Measurements from ENCODE around the gene ZSCAN1. TPM values are rescaled to one million over a fixed set of nuclear protein-coding genes. Genes with fewer than 3 reads are reported as not detected.

ZSCAN1 gene
- total and polyA plus RNA-seq, 2 donors from 2014 or later = 0.98 to 2.8 TPM

- intact Hi-C loops (cut with DNase I) = no loop called here
- Histone ChIP-seq H3K4me1 (ENCODE audit: control insufficient read depth in 2 of 3, insufficient read depth in 2 of 3, low read depth in 1 of 3, low read length in 3 of 3) (peaks cover 0 to 7% (median 0%) of the 10 kb centered on the region in 3 donors), H3K9ac (ENCODE audit: low read length in 3 of 3) (no peak overlapping the region), H3K9me3 (ENCODE audit: control insufficient read depth in 2 of 3, insufficient read depth in 1 of 3, low read length in 3 of 3) (peaks cover 0 to 8% (median 0%) of the 10 kb centered on the region in 3 donors), H3K27me3 (ENCODE audit: control insufficient read depth, insufficient read depth, low read length) (no peaks in the 10 kb centered on the region), H3K36me3 (ENCODE audit: control insufficient read depth in 2 of 3, insufficient read depth in 3 of 3, low read length in 3 of 3) (no peaks in the 10 kb centered on the region), H3K4me3 (ENCODE audit: low read length in 3 of 3) (no peak overlapping the region), H3K27ac (ENCODE audit: low read depth in 2 of 2, low read length in 2 of 2) (no peak overlapping the region)
- DNase-seq (no peak), FAIRE-seq (no peak)
- no peak for TF ChIP-seq CTCF (IDR thresholded peaks at IDR 0.05; ENCODE audit: borderline replicate concordance, extremely low read depth, insufficient read depth)
These were observed 19.8 kb downstream of the ZSCAN1 start for GRCh38 chr19:58053480-58054156.

- H3K9me3 ChIP-seq (ENCODE audit: control insufficient read depth in 2 of 3, insufficient read depth in 1 of 3, low read length in 3 of 3) = peaks cover 0 to 5% (median 0%) of the 10 kb centered on the region in 3 donors
- no peak for TF ChIP-seq CTCF (IDR thresholded peaks at IDR 0.05; ENCODE audit: borderline replicate concordance, extremely low read depth, insufficient read depth)
- peak overlapping the region; percentile 76 to 87 for H3K27ac ChIP-seq (ENCODE audit: low read depth in 2 of 2, low read length in 2 of 2)
- H3K36me3 ChIP-seq (ENCODE audit: control insufficient read depth in 2 of 3, insufficient read depth in 3 of 3, low read length in 3 of 3) = no peaks in the 10 kb centered on the region
- no peaks in the 10 kb centered on the region for H3K27me3 ChIP-seq (ENCODE audit: control insufficient read depth, insufficient read depth, low read length)
- DNase-seq (peak in 4 of 5 donors; percentile 50 to 85 (median 80)), FAIRE-seq (no peak)
- peaks cover 0 to 12% (median 0%) of the 10 kb centered on the region in 3 donors for H3K4me1 ChIP-seq (ENCODE audit: control insufficient read depth in 2 of 3, insufficient read depth in 2 of 3, low read depth in 1 of 3, low read length in 3 of 3)
- peak overlapping the region; percentile 44 to 82 (median 50) for H3K9ac ChIP-seq (ENCODE audit: low read length in 3 of 3)
- intact Hi-C loops (cut with DNase I) = no loop called here
- H3K4me3 ChIP-seq (ENCODE audit: low read length in 3 of 3) = peak overlapping the region; percentile 57 to 74 (median 73)
These were observed 21.4 kb downstream of the ZSCAN1 start for GRCh38 chr19:58054901-58055874.

- H3K27ac ChIP-seq (ENCODE audit: low read depth in 2 of 2, low read length in 2 of 2) = no peak overlapping the region
- intact Hi-C loops (cut with DNase I) = no loop called here
- no peak for FAIRE-seq
These were observed 22.4 kb downstream of the ZSCAN1 start for GRCh38 chr19:58056261-58056660.

More at GRCh38 chr19:58056261-58056660, 22.4 kb downstream of the ZSCAN1 start:
- no peaks in the 10 kb centered on the region for H3K36me3 ChIP-seq (ENCODE audit: control insufficient read depth in 2 of 3, insufficient read depth in 3 of 3, low read length in 3 of 3)
- H3K9ac ChIP-seq (ENCODE audit: low read length in 3 of 3) = no peak overlapping the region
- peaks cover 0 to 14% (median 0%) of the 10 kb centered on the region in 3 donors for H3K4me1 ChIP-seq (ENCODE audit: control insufficient read depth in 2 of 3, insufficient read depth in 2 of 3, low read depth in 1 of 3, low read length in 3 of 3)
- peaks cover 0 to 9% (median 0%) of the 10 kb centered on the region in 3 donors for H3K9me3 ChIP-seq (ENCODE audit: control insufficient read depth in 2 of 3, insufficient read depth in 1 of 3, low read length in 3 of 3)
- DNase-seq = peak in 1 of 5 donors; percentile 26
- no peak overlapping the region for H3K4me3 ChIP-seq (ENCODE audit: low read length in 3 of 3)
- no peaks in the 10 kb centered on the region for H3K27me3 ChIP-seq (ENCODE audit: control insufficient read depth, insufficient read depth, low read length)
- TF ChIP-seq CTCF (IDR thresholded peaks at IDR 0.05; ENCODE audit: borderline replicate concordance, extremely low read depth, insufficient read depth) = no peak

Measured in kidney (tissue), 14 donors.